Measurements from ENCODE around the gene IFNA14. TPM values are rescaled to one million over a fixed set of nuclear protein-coding genes. Genes with fewer than 3 reads are reported as not detected.

The IFNA14 gene
- not detected for total RNA-seq (2021; fragmentation: NEBNext Ultra II Directional; extraction: Animal tissue kit (Norgen Biotek cat#: 25700))
- long read RNA-seq = 0 reads

DNA sequence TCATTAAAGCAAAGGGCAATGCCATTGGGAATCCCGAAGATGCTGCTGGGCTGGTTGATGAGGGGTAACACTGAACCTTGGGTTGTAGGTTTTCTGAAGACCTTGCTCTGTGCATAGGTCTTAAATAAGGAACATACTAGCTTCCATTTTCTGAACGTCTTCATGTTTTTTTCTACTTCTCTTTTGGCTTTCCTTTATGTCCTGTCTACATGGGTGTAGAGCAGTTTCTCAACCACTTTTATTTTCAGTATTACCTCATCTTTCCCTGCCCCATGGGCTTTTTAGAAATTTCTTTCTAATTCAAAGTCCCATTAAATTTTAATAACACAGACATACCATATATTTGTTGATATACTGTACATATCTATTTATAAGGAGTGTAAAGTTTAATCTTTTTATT, at the start of gene IFNA14:
TSS of gene IFNA14 (minus strand) at position 95 of the 400 bp plus-strand sequence. CDS start at position 25, 70 bp downstream.
- DNase-seq = no peak
- Mint-ChIP-seq H3K9me3 (no peaks in the 10 kb centered on the region), H3K36me3 (ENCODE audit: low read depth) (no peaks in the 10 kb centered on the region), H3K27ac (no peak within 1 kb of the TSS), H3K4me1 (ENCODE audit: low read depth) (no peaks in the 10 kb centered on the region), H3K4me3 (no peak within 1 kb of the TSS), H3K27me3 (ENCODE audit: insufficient read depth) (peaks cover 21% of the 10 kb centered on the region)
- TF ChIP-seq, protein P1, sequence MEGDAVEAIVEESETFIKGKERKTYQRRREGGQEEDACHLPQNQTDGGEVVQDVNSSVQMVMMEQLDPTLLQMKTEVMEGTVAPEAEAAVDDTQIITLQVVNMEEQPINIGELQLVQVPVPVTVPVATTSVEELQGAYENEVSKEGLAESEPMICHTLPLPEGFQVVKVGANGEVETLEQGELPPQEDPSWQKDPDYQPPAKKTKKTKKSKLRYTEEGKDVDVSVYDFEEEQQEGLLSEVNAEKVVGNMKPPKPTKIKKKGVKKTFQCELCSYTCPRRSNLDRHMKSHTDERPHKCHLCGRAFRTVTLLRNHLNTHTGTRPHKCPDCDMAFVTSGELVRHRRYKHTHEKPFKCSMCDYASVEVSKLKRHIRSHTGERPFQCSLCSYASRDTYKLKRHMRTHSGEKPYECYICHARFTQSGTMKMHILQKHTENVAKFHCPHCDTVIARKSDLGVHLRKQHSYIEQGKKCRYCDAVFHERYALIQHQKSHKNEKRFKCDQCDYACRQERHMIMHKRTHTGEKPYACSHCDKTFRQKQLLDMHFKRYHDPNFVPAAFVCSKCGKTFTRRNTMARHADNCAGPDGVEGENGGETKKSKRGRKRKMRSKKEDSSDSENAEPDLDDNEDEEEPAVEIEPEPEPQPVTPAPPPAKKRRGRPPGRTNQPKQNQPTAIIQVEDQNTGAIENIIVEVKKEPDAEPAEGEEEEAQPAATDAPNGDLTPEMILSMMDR (IDR thresholded peaks at IDR 0.05) = no peak

DNA sequence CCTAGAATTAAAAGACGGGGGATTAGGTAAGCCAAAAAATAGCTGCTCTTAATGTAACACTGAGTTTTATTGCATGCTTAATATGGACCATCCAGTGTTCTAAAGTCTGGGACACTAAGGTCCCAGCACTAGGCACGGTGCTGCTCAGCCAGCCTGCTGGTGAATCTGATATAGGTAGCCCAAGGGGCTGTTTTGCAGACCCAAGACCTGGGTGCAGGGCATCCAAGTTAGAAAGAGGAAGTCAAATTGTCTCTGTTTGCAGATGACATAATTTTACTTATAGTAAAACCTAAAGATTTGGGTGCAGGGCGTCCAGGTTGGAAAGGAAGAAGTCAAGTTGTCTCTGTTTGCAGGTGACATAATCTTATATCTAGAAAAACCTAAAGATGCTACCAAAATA, 47.5 kb upstream of the IFNA14 start:
- TF ChIP-seq, protein P1 (IDR thresholded peaks at IDR 0.05) = no peak
- Mint-ChIP-seq H3K27me3 (ENCODE audit: insufficient read depth) (peaks cover 7% of the 10 kb centered on the region; the same call in 1 of the 2 replicates), H3K4me3 (no peak overlapping the region), H3K27ac (no peak overlapping the region), H3K9me3 (no peaks in the 10 kb centered on the region), H3K4me1 (ENCODE audit: low read depth) (no peaks in the 10 kb centered on the region), H3K36me3 (ENCODE audit: low read depth) (no peaks in the 10 kb centered on the region)
- DNase-seq = no peak

DNA sequence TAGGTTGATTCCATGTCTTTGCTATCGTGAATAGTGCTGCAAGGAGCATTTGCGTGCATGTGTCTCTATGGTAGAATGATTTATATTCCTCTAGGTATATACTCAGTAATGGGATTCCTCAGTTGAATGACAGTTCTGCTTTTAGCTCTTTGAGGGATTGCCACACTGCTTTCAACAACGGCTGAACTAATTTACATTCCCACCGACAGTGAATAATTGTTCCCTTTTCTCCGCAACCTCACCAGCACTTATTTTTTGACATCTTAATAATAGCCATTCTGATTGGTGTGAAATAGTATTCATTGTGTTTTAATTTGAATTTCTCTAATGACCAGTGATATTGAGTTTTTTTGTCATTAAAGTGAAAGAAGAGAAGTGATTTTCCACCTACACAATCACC, 46.9 kb upstream of the IFNA14 start:
- H3K4me3 Mint-ChIP-seq = no peak overlapping the region
- H3K27me3 Mint-ChIP-seq (ENCODE audit: insufficient read depth) = peaks cover 7% of the 10 kb centered on the region; the same call in 1 of the 2 replicates

DNA sequence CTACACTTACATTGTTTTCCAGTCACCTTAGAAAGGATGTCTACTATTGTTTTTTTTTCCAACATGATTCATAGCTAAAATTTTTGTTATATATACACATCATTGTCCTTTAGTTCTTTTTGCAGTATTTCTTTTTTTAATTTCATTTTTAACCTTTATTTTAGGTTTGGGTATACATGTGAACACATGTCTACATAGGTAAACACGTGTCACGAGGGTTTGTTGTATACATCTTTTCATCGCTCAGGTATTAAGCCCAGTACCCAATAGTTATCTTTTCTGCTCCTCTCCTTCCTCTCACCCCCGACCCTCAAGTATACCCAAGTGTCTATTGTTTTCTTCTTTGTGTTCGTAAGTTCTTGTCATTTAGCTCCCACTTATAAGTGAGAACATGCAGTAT, 46.3 kb upstream of the IFNA14 start:
- Mint-ChIP-seq H3K4me3 (no peak overlapping the region), H3K27ac (no peak overlapping the region), H3K4me1 (ENCODE audit: low read depth) (no peaks in the 10 kb centered on the region), H3K36me3 (ENCODE audit: low read depth) (no peaks in the 10 kb centered on the region), H3K9me3 (no peaks in the 10 kb centered on the region), H3K27me3 (ENCODE audit: insufficient read depth) (peaks cover 7% of the 10 kb centered on the region; the same call in 1 of the 2 replicates)
- no peak for DNase-seq
- TF ChIP-seq, protein P1 (IDR thresholded peaks at IDR 0.05) = no peak

More for the DNA sequence above, 46.9 kb upstream of the IFNA14 start:
- Mint-ChIP-seq H3K4me1 (ENCODE audit: low read depth) (no peaks in the 10 kb centered on the region), H3K27ac (no peak overlapping the region), H3K36me3 (ENCODE audit: low read depth) (no peaks in the 10 kb centered on the region), H3K9me3 (no peaks in the 10 kb centered on the region)
- TF ChIP-seq, protein P1 (IDR thresholded peaks at IDR 0.05) = no peak
- DNase-seq = no peak

DNA sequence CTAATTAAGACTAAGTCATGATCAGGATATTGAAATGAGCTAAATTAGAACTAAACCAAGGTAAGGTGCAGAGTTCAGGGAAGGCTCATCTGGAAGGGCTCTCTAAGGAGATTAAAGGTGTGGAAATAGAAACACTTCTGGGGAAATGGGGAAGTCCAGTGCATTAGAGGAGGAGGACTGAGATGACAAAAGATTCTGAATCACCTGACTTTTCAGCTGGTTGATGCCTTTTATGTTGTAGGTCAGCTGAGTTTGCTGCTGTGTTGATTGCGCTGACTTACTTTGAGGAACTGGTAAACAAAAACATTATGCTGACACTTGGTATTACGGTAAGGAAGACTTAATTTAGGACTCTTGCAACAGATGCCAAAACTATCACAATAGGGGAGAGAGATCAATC, 41.5 kb upstream of the IFNA14 start:
- H3K27me3 Mint-ChIP-seq (ENCODE audit: insufficient read depth) = peaks cover 8% of the 10 kb centered on the region; the same call in 1 of the 2 replicates
- TF ChIP-seq, protein P1 (IDR thresholded peaks at IDR 0.05) = no peak
- H3K27ac Mint-ChIP-seq = no peak overlapping the region
- H3K9me3 Mint-ChIP-seq = no peaks in the 10 kb centered on the region
- no peak overlapping the region for H3K4me3 Mint-ChIP-seq
- no peaks in the 10 kb centered on the region for H3K4me1 Mint-ChIP-seq (ENCODE audit: low read depth)
- no peak for DNase-seq
- H3K36me3 Mint-ChIP-seq (ENCODE audit: low read depth) = no peaks in the 10 kb centered on the region

DNA sequence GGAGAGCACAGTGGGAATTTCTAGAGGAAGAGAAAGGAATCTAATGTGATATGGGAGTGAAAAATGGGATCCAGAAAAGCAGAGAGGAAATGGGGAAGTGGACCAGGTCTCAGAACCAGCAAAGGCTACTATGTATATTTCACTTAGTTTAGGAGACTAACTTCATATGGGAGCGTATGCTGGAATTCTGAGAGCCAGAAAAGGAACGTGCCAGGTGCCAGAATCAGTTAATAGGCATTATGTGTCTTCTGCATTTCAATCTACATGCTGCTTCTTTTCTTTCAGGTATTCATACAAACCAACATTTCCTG, 28.5 kb upstream of the IFNA14 start:
- Mint-ChIP-seq H3K9me3 (no peaks in the 10 kb centered on the region), H3K27me3 (ENCODE audit: insufficient read depth) (peaks cover 8% of the 10 kb centered on the region), H3K4me1 (ENCODE audit: low read depth) (no peaks in the 10 kb centered on the region), H3K36me3 (ENCODE audit: low read depth) (no peaks in the 10 kb centered on the region), H3K4me3 (no peak overlapping the region), H3K27ac (no peak overlapping the region)
- DNase-seq = no peak
- TF ChIP-seq, protein P1 (IDR thresholded peaks at IDR 0.05) = no peak

Data from HFFc6 (cell line).